AG09309 (cell line): ENCODE measurements around the gene VTN.

Experiments
- DNase-seq: peaks from one replicate; pipeline ENCODE4 v3.0.0-alpha.2; 2010; ENCODE audit warnings: low read depth
- H3K4me3 ChIP-seq: 2 replicates; pipeline ENCODE4 v1.5.1; 2011; ENCODE audit warnings: mild to moderate bottlenecking, low read depth, low read length, moderate library complexity; ENCODE audit not compliant: control insufficient read depth
- TF ChIP-seq, protein P1 (sequence below): IDR thresholded peaks from 2 replicates; pipeline ENCODE4 v1.5.1; 2011; ENCODE audit warnings: mild to moderate bottlenecking, low read depth, low read length, inconsistent platforms; ENCODE audit not compliant: insufficient read depth, control insufficient read depth; ENCODE audit errors: missing control alignments

The VTN gene

DNA sequence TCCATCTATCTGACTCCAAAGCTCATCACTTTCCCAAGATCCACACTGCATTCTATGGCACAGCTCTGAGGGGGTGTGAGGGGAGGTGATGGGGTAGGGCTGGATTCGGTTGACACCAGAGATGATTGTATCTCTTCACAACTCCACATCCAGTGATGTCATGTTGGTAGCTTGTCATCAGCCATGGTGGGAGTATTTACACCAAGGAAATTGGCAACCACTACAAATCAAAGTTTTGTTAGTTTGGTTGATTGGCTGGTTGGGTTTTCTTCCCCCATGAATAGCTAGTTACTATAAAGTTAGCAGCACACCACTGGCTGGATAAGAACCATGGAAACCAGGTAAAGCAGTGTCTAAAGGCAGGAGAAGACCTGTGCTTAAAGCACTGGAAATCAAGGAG is 20.9 kb upstream of the VTN start:
- no peak overlapping the region for H3K4me3 ChIP-seq
- TF ChIP-seq, protein P1, sequence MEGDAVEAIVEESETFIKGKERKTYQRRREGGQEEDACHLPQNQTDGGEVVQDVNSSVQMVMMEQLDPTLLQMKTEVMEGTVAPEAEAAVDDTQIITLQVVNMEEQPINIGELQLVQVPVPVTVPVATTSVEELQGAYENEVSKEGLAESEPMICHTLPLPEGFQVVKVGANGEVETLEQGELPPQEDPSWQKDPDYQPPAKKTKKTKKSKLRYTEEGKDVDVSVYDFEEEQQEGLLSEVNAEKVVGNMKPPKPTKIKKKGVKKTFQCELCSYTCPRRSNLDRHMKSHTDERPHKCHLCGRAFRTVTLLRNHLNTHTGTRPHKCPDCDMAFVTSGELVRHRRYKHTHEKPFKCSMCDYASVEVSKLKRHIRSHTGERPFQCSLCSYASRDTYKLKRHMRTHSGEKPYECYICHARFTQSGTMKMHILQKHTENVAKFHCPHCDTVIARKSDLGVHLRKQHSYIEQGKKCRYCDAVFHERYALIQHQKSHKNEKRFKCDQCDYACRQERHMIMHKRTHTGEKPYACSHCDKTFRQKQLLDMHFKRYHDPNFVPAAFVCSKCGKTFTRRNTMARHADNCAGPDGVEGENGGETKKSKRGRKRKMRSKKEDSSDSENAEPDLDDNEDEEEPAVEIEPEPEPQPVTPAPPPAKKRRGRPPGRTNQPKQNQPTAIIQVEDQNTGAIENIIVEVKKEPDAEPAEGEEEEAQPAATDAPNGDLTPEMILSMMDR: no peak

DNA sequence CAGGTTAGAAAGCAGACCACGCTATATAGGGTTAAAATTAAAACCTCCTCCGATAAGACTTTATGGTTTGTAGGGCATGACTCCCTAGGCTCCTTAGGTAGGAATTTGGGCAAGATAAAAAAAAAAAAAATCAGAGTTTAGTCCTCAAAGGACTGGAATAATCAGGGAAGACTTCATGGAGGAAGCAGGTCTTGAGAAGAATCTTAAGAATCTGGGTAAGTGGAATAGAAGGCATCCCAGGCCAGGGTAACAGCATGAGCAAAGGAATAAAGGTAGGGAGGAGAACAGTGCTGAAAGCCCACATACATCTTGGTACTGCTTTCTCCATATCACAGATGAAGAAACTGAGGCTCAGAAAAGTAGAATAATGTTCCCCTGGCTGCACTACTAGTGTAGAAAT is 20.5 kb upstream of the VTN start:
- no peak overlapping the region for H3K4me3 ChIP-seq
- DNase-seq: no peak
- TF ChIP-seq, protein P1: no peak

More for the DNA sequence above, 20.9 kb upstream of the VTN start:
- DNase-seq: no peak

DNA sequence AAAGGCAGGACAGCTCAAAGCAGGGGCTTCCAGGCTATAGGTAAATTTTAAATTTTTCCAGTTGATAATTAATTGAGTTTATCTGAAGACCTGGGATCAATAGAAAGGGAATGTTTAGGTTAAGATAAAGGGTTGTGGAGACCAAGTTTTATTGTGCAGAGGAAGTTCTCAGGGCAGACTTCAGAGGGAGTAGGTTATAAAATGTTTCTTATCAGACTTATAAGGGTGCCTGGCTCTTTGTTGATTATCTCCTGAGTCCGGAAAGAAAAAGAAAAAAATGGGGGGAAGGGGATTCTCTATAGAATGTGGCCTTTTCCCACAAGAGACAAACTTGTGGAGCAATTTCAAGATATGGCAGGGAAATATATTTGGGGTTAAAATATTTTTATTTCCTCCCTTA is 20.0 kb upstream of the VTN start:
- no peak overlapping the region for H3K4me3 ChIP-seq
- DNase-seq: no peak
- TF ChIP-seq, protein P1: no peak

DNA sequence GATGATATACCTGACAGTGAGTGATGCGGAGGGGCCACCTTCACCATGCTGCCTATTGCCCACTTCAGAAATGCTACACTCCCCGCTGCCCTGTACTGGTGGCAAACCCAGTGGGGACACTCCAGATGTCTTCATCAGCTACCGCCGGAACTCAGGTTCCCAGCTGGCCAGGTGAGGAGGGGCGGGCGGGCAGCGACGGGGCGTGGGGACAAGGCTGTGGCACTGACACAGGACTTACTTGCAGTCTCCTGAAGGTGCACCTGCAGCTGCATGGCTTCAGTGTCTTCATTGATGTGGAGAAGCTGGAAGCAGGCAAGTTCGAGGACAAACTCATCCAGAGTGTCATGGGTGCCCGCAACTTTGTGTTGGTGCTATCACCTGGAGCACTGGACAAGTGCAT is 18.0 kb upstream of the VTN start:
- no peak overlapping the region for H3K4me3 ChIP-seq
- TF ChIP-seq, protein P1: no peak

DNA sequence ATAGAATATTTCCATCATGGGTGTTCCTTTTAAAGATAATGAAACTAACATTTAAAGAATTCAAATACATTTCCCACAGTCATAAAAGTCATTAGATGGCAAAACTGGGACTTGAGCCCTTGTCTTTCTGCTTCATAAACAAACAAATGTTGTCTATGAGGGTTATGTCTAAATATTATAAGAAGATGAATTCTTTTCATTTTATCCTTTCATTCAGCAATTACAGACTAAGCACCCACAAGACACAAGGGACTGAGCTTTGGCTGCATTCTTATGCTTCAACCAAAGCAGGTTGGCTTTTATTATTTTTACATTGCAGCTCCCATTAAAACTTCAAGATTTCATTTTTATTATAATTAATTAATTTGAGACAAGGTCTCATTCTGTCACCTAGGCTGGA is 16.3 kb upstream of the VTN start:
- no peak for DNase-seq
- TF ChIP-seq, protein P1: no peak
- H3K4me3 ChIP-seq: no peak overlapping the region

More for the DNA sequence above, 18.0 kb upstream of the VTN start:
- no peak for DNase-seq

DNA sequence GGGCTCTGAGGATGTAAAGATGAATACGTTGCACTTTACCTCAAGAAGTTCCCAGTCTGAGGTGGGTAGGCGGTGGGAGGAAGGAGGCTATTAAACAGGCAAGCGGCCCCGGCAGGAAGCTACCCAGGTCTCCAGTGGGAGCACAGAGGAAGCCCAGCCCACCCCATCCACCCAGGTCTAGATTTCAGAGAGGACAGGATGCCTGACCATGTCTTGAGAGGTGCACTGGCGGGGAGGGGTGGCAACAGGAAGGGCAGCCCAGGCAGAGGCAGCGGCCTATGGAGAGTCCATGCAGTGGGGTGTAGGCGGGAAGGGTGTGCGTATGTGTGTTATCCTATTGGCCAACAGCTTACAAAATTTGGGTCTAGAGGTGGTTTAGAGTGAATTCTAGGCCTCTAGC is 15.3 kb upstream of the VTN start:
- no peak for DNase-seq
- H3K4me3 ChIP-seq: no peak overlapping the region
- TF ChIP-seq, protein P1: no peak

DNA sequence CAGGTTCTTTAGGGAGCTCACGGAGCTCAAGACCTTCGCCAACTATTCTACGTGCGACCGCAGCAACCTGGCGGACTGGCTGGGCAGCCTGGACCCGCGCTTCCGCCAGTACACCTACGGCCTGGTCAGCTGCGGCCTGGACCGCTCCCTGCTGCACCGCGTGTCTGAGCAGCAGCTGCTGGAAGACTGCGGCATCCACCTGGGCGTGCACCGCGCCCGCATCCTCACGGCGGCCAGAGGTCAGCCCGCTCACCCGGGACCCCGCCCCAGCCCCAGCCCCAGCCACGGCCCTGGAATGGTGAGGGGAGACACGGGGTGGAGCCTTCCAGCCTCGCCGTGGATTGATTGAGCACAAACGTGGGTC is 14.9 kb upstream of the VTN start:
- TF ChIP-seq, protein P1: no peak
- no peak for DNase-seq
- no peak overlapping the region for H3K4me3 ChIP-seq
